K562 (cell line): ENCODE results near the gene ANO1. TPM values are rescaled to one million over a fixed set of nuclear protein-coding genes. Genes with fewer than 3 reads are reported as not detected.

ENCODE experiments used
- CBX2 ChIP-seq: fragments of 200-600 bp; sonication (generic); IDR thresholded peaks from one replicate; pipeline ENCODE4 v1.6.1; 2012; ENCODE audit warnings: mild to moderate bottlenecking, low read length, inconsistent platforms; ENCODE audit not compliant: insufficient read depth, poor library complexity, severe bottlenecking
- EP300 ChIP-seq: IDR thresholded peaks from 2 replicates; pipeline ENCODE4 v1.6.1; 2012; ENCODE audit warnings: low read length, improper control_type of control experiment
- ETV5 ChIP-seq: sonication (generic); formaldehyde crosslinking; IDR thresholded peaks from 2 replicates; pipeline ENCODE4 v1.4.0; 2020; ENCODE audit warnings: low read depth, mild to moderate bottlenecking, missing genetic modification reagents
- FOS ChIP-seq: IDR thresholded peaks from 3 replicates; pipeline ENCODE4 v1.6.1; 2011; ENCODE audit not compliant: insufficient read length; ENCODE audit errors: extremely low read depth
- FOXO4 ChIP-seq: fragments of 450-650 bp; formaldehyde crosslinking; IDR thresholded peaks from 2 replicates; pipeline ENCODE4 v1.4.0; 2020; ENCODE audit warnings: mild to moderate bottlenecking, moderate library complexity
- FUS ChIP-seq: fragments of 200-400 bp; formaldehyde crosslinking; optimal IDR thresholded peaks from 2 replicates; pipeline ENCODE3; 2017; ENCODE audit warnings: low read depth, low read length
- KAT7 ChIP-seq: sonication (generic); formaldehyde crosslinking; IDR thresholded peaks from 2 replicates; pipeline ENCODE4 v1.8.0; 2022; ENCODE audit warnings: missing genetic modification reagents, mild to moderate bottlenecking, borderline replicate concordance
- MAZ ChIP-seq, 2 experiments: fragments of 450-650 bp in 1 of 2; sonication (generic) in 1 of 2; formaldehyde crosslinking; IDR thresholded peaks in 1 of 2; conservative IDR thresholded peaks in 1 of 2; 2 replicates each; pipeline versions ENCODE4 v1.4.0 to v1.5.0; 2020; ENCODE audit warnings: mild to moderate bottlenecking in 1 of 2, missing genetic modification reagents in 1 of 2
- MBD2 ChIP-seq: sonication (generic); IDR thresholded peaks from 2 replicates; pipeline ENCODE4 v1.6.1; 2016; ENCODE audit warnings: low read depth, borderline replicate concordance
- MCM5 ChIP-seq: fragments of 450-650 bp; IDR thresholded peaks from 2 replicates; pipeline ENCODE4 v1.6.1; 2016; ENCODE audit warnings: low read depth
- RCOR1 ChIP-seq, 2 experiments: IDR thresholded peaks; 2 replicates each; pipeline ENCODE4 v1.6.1; 2012; ENCODE audit warnings: low read depth in 2 of 2, low read length in 2 of 2, borderline replicate concordance in 1 of 2, improper control_type of control experiment in 1 of 2
- SRSF1 ChIP-seq: fragments of 200-400 bp; formaldehyde crosslinking; IDR thresholded peaks from 2 replicates; pipeline ENCODE4 v1.6.1; 2017; ENCODE audit warnings: mild to moderate bottlenecking, low read depth, low read length, moderate library complexity
- TOE1 ChIP-seq, 2 experiments: fragments of 450-650 bp in 1 of 2; sonication (generic) in 1 of 2; formaldehyde crosslinking in 1 of 2; IDR thresholded peaks; 2 replicates each; pipeline versions ENCODE4 v1.7.1 to v1.8.0; 2016 to 2022; ENCODE audit warnings: borderline replicate concordance in 2 of 2, mild to moderate bottlenecking in 2 of 2, antibody characterized with exemption in 1 of 2, inconsistent platforms in 1 of 2, low read depth in 1 of 2, missing genetic modification reagents in 1 of 2, moderate library complexity in 1 of 2
- ZBTB2 ChIP-seq: fragments of 450-650 bp; IDR thresholded peaks from 2 replicates; pipeline ENCODE4 v1.6.1; 2016; ENCODE audit warnings: antibody characterized with exemption
- polyA plus RNA-seq, 8 experiments: library from polyadenylated mRNA; depleted of rRNA in 4 of 8; stranded (reverse) in 5 of 8; unstranded in 3 of 8; fragments of >200 nt; fragmentation: Nextera tagmentation in 2 of 8; fragmentation: Illumina TruSeq in 1 of 8; extraction: Ambion mirVana in 2 of 8; extraction: Trizol in 1 of 8; gene quantifications; 2 replicates each; pipeline versions ENCODE4 v1.2.1 to v1.2.3, GENCODE V29; 2011 to 2014; ENCODE audit warnings: inconsistent platforms in 1 of 8, missing spikeins in 1 of 8
- total RNA-seq, 7 experiments: library from RNA; depleted of rRNA in 6 of 7; stranded (reverse); fragments of >200 nt in 6 of 7; fragmentation: Illumina TruSeq in 2 of 7; extraction: Trizol in 2 of 7; gene quantifications; 2 replicates each; pipeline versions ENCODE4 v1.2.1 to v1.2.3, GENCODE V29; 2011 to 2021; ENCODE audit warnings: low replicate concordance in 1 of 7

ANO1 gene
- total and polyA plus RNA-seq, 9 of the 15 experiments (the other 6 are each of a cell fraction or from before 2014, with no cell fraction given), result not detected

- TF ChIP-seq ZBTB2, result no peak
- no peak for TF ChIP-seq MCM5
- TF ChIP-seq FOXO4 (CRISPR knock-in tag), result no peak
- no peak for TF ChIP-seq MBD2
- TF ChIP-seq RCOR1 (IDR thresholded peaks at IDR 0.05; ENCODE audit: borderline replicate concordance in 1 of 2, low read depth in 2 of 2, low read length in 2 of 2), result peak in 1 of 2 experiments; percentile 74; a peak in 2 of 4 replicates
- peak in 1 of 2 experiments; percentile 89; a peak in 2 of 4 replicates for TF ChIP-seq MAZ (CRISPR knock-in tag; conservative IDR thresholded peaks at IDR 0.05 in 1 of 2, IDR thresholded peaks at IDR 0.05 in 1 of 2)
- TF ChIP-seq SRSF1, result no peak
- peak; percentile 65; the same call in 1 of the 2 replicates for TF ChIP-seq ETV5 (CRISPR knock-in tag)
- TF ChIP-seq TOE1 (IDR thresholded peaks at IDR 0.05; ENCODE audit: borderline replicate concordance), result no peak
- no peak for TF ChIP-seq TOE1 (CRISPR knock-in tag; IDR thresholded peaks at IDR 0.05; ENCODE audit: borderline replicate concordance, low read depth)
- TF ChIP-seq FUS, result no peak
- no peak for TF ChIP-seq CBX2
- TF ChIP-seq FOS, result no peak
- TF ChIP-seq KAT7 (CRISPR knock-in tag), result no peak
- 0 out of 2 replicates have a peak, but pooled peaks have one; percentile 9 for TF ChIP-seq EP300
Measured at GRCh38 chr11:70111269-70112016, 33.3 kb downstream of the ANO1 start (continued).
